MM.1S (cell line): ENCODE data around the gene ZFHX3.

Experiments used
- EZH2phosphoT487 ChIP-seq: fragments of 300-600 bp; sonication (generic); IDR thresholded peaks from 2 replicates; pipeline ENCODE4 v1.6.1; 2018; ENCODE audit warnings: antibody characterized with exemption, low read length
- TF ChIP-seq, protein P1 (sequence below): fragments of 300-600 bp; sonication (generic); IDR thresholded peaks from 2 replicates; pipeline ENCODE4 v1.5.1; 2016; ENCODE audit warnings: antibody characterized with exemption, low read length, mixed read lengths

DNA sequence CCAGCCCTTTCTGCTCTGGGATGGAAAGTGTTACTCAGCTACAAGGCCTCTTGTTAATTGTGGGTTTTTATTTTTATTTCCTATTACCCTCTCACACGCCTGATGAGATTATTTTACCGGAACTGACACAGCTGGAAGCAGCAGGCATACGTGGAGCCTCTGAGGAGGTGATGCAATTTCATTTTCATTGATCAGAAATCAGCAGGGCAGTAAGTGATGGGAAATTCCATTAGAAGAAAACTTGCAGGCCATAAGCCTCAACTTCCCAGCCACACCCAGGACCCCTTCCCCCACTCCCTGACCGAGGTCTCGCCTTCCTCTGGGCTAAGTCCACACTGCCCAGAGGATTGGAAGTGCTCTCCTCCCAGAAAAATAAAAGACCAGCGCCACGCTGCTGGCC is 69.7 kb downstream of the ZFHX3 start:
- TF ChIP-seq, protein P1, sequence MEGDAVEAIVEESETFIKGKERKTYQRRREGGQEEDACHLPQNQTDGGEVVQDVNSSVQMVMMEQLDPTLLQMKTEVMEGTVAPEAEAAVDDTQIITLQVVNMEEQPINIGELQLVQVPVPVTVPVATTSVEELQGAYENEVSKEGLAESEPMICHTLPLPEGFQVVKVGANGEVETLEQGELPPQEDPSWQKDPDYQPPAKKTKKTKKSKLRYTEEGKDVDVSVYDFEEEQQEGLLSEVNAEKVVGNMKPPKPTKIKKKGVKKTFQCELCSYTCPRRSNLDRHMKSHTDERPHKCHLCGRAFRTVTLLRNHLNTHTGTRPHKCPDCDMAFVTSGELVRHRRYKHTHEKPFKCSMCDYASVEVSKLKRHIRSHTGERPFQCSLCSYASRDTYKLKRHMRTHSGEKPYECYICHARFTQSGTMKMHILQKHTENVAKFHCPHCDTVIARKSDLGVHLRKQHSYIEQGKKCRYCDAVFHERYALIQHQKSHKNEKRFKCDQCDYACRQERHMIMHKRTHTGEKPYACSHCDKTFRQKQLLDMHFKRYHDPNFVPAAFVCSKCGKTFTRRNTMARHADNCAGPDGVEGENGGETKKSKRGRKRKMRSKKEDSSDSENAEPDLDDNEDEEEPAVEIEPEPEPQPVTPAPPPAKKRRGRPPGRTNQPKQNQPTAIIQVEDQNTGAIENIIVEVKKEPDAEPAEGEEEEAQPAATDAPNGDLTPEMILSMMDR = no peak
- TF ChIP-seq EZH2phosphoT487 = no peak
